GM10266 (cell line): ENCODE data around the gene NANOG.
"Not testable (repeated sequence)": the region's sequence is repeated elsewhere in the genome, so short reads cannot be mapped to it uniquely, and the experiment has no call there.

Experiments
- DNase-seq: peaks from one replicate; pipeline ENCODE4 v3.0.0; 2012; ENCODE audit errors: extremely low spot score
- TF ChIP-seq, protein P1 (sequence below): IDR thresholded peaks from 2 replicates; pipeline ENCODE4 v1.5.1; 2012; ENCODE audit warnings: mild to moderate bottlenecking, low read depth; ENCODE audit not compliant: control insufficient read depth, insufficient read depth; ENCODE audit errors: missing control alignments

Gene NANOG

GRCh38 chr12:7788884-7789528 is at the start of gene NANOG:
Gene NANOG, plus strand, starts transcription at chr12:7789402. Its CDS starts 213 bp downstream, at chr12:7789615.
- not testable (repeated sequence) for DNase-seq

DNA sequence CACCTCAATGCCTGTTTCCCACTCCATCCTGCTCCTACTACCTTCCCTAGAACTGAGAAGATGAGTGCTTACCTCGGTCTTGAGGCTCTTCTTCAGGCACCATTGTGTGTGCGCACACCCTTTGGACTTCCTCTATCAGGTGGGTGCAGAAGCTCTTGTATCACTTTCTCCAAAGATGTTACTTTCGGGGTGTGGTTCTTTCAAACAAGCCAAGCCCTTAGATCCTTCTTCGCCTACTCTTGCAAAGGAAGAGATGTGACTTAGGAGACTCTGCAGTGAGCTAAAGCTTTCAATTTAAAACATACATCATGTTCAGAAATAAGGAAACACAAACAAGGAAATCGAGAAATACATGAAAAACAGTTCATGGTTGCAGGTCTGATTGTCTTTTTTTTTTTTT is 42.0 kb upstream of the NANOG start, which contains the start of gene CLEC4C:
CLEC4C (minus strand) TSS at position 130 of the 400 bp plus-strand sequence; CDS start at position 103, 27 bp downstream.
- no peak for DNase-seq
- TF ChIP-seq, protein P1, sequence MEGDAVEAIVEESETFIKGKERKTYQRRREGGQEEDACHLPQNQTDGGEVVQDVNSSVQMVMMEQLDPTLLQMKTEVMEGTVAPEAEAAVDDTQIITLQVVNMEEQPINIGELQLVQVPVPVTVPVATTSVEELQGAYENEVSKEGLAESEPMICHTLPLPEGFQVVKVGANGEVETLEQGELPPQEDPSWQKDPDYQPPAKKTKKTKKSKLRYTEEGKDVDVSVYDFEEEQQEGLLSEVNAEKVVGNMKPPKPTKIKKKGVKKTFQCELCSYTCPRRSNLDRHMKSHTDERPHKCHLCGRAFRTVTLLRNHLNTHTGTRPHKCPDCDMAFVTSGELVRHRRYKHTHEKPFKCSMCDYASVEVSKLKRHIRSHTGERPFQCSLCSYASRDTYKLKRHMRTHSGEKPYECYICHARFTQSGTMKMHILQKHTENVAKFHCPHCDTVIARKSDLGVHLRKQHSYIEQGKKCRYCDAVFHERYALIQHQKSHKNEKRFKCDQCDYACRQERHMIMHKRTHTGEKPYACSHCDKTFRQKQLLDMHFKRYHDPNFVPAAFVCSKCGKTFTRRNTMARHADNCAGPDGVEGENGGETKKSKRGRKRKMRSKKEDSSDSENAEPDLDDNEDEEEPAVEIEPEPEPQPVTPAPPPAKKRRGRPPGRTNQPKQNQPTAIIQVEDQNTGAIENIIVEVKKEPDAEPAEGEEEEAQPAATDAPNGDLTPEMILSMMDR, result no peak

- DNase-seq, result no peak
- TF ChIP-seq, protein P1, result no peak
Observed at GRCh38 chr12:7748852-7749251, 40.4 kb upstream of the NANOG start.

GRCh38 chr12:7749442-7749841 is 39.8 kb upstream of the NANOG start:
- TF ChIP-seq, protein P1, result no peak
- DNase-seq, result no peak

DNA sequence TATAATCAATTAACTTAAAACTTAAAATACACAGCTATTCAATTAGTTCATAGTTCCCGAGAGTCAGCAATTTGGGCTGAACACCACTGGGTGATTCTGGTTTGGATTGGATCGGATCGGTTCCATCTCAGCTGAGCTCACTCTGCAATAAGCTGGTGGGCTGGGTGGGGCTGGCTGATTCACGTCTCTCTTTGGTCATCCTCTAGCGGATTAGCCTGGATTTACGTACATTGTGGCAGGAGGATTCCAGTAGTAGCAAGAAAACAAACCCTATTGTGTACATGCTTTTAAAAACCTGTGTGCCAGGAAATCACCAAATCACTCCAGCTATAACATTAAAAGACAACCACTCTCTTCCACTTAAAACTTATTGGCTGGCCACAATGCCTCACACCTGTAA is 38.9 kb upstream of the NANOG start:
- DNase-seq, result no peak
- TF ChIP-seq, protein P1, result no peak

- DNase-seq, result no peak
- TF ChIP-seq, protein P1, result no peak
Observed at GRCh38 chr12:7751394-7751793, 37.8 kb upstream of the NANOG start.

- not testable (repeated sequence) for DNase-seq
Observed at GRCh38 chr12:7751941-7752922, 37.0 kb upstream of the NANOG start.

- DNase-seq, result not testable (repeated sequence)
Observed at GRCh38 chr12:7755668-7756067, 33.5 kb upstream of the NANOG start.
